ENCODE data around the gene FOXA1. TPM values are rescaled to one million over a fixed set of nuclear protein-coding genes. Genes with fewer than 3 reads are reported as not detected.
A peak's percentile ranks its signal among the peaks of the same experiment; 100 is the strongest.

Gene FOXA1
- polyA plus RNA-seq, 4 donors = 8.4 to 49.3 (median 11.4) TPM

DNA sequence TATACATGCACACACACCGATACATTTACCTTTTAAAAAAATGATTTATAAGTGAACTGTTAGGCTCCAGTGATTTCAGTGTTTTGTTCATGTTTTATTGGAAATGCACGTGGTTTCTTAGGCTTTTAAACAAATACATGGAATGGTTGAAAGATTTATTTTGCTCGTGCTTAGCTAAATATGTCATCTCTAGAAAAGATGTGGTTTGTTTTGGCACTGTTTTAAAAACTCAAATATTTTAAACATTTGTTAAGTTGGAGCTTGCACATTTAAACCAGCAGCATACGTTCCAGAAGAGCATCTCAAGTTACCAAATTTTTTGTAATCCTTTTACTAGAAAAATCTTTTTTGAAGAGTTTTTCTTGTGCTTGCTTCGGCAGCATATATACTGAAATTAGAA is 44.5 kb downstream of the FOXA1 start:
- Histone ChIP-seq H3K27ac (ENCODE audit: low read depth in 1 of 3, low read length in 2 of 3) (no peak overlapping the region), H3K36me3 (ENCODE audit: control insufficient read depth in 3 of 3, insufficient read depth in 2 of 3, low read depth in 1 of 3, low read length in 3 of 3) (no peaks in the 10 kb centered on the region), H3K4me3 (ENCODE audit: low read depth in 1 of 3, low read length in 3 of 3) (no peak overlapping the region), H3K27me3 (ENCODE audit: control insufficient read depth in 3 of 3, insufficient read depth in 3 of 3, low read length in 3 of 3) (no peaks in the 10 kb centered on the region), H3K9me3 (ENCODE audit: control insufficient read depth in 2 of 2, insufficient read depth in 1 of 2, low read depth in 1 of 2, low read length in 1 of 2) (peaks cover 0 to 4% of the 10 kb centered on the region in 2 donors), H3K4me1 (ENCODE audit: control insufficient read depth in 3 of 3, insufficient read depth in 2 of 3, low read depth in 1 of 3, low read length in 2 of 3) (no peaks in the 10 kb centered on the region)
- DNase-seq = no peak
- FAIRE-seq = no peak
- WGBS, 3 donors = 53 to 78% (median 68%) methylated on average over 5 of the region's 5 CpGs

- 44 to 54% (median 53%) methylated on average over 6 of the region's 6 CpGs for WGBS, 3 donors
- no peak overlapping the region for H3K4me3 ChIP-seq (ENCODE audit: low read depth in 1 of 3, low read length in 3 of 3)
- FAIRE-seq = no peak
- no peaks in the 10 kb centered on the region for H3K4me1 ChIP-seq (ENCODE audit: control insufficient read depth in 3 of 3, insufficient read depth in 2 of 3, low read depth in 1 of 3, low read length in 2 of 3)
- no peaks in the 10 kb centered on the region for H3K9me3 ChIP-seq (ENCODE audit: control insufficient read depth in 2 of 2, insufficient read depth in 1 of 2, low read depth in 1 of 2, low read length in 1 of 2)
- H3K36me3 ChIP-seq (ENCODE audit: control insufficient read depth in 3 of 3, insufficient read depth in 2 of 3, low read depth in 1 of 3, low read length in 3 of 3) = no peaks in the 10 kb centered on the region
- DNase-seq = peak in 1 of 2 donors; percentile 55
- H3K27ac ChIP-seq (ENCODE audit: low read depth in 1 of 3, low read length in 2 of 3) = peak overlapping the region in 1 of 3 donors; percentile 38
- H3K27me3 ChIP-seq (ENCODE audit: control insufficient read depth in 3 of 3, insufficient read depth in 3 of 3, low read length in 3 of 3) = no peaks in the 10 kb centered on the region
Measured at GRCh38 chr14:37546621-37547447, 48.2 kb downstream of the FOXA1 start.

GRCh38 chr14:37545174-37545573 is 49.9 kb downstream of the FOXA1 start:
- no peak overlapping the region for H3K27ac ChIP-seq (ENCODE audit: low read depth in 1 of 3, low read length in 2 of 3)
- H3K4me3 ChIP-seq (ENCODE audit: low read depth in 1 of 3, low read length in 3 of 3) = no peak overlapping the region
- no peaks in the 10 kb centered on the region for H3K4me1 ChIP-seq (ENCODE audit: control insufficient read depth in 3 of 3, insufficient read depth in 2 of 3, low read depth in 1 of 3, low read length in 2 of 3)
- no peaks in the 10 kb centered on the region for H3K27me3 ChIP-seq (ENCODE audit: control insufficient read depth in 3 of 3, insufficient read depth in 3 of 3, low read length in 3 of 3)
- FAIRE-seq = no peak
- no peak for DNase-seq
- H3K9me3 ChIP-seq (ENCODE audit: control insufficient read depth in 2 of 2, insufficient read depth in 1 of 2, low read depth in 1 of 2, low read length in 1 of 2) = no peaks in the 10 kb centered on the region
- no peaks in the 10 kb centered on the region for H3K36me3 ChIP-seq (ENCODE audit: control insufficient read depth in 3 of 3, insufficient read depth in 2 of 3, low read depth in 1 of 3, low read length in 3 of 3)

DNA sequence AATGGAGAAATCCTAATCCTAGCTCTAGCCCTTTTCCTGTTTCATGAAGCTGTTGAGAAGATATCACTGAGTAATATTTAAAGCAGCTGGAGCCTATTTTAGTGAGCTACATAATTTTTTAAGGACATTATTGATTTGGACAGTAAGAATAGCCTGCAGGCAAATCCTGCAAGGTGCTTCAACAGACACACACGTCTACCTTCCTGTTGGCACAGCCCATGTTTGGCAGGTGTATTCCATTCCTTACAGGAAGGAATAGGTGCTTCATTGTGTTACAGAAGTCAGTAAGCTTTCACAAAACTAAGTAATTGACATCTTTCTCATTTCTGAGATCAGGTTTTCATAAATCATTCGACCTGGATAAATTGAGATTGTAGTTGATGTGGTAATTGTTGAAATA is 50.6 kb downstream of the FOXA1 start:
- no peaks in the 10 kb centered on the region for H3K9me3 ChIP-seq (ENCODE audit: control insufficient read depth in 2 of 2, insufficient read depth in 1 of 2, low read depth in 1 of 2, low read length in 1 of 2)
- 27 to 51% (median 33%) methylated on average over 2 of the region's 2 CpGs for WGBS, 3 donors
- no peak for DNase-seq

DNA sequence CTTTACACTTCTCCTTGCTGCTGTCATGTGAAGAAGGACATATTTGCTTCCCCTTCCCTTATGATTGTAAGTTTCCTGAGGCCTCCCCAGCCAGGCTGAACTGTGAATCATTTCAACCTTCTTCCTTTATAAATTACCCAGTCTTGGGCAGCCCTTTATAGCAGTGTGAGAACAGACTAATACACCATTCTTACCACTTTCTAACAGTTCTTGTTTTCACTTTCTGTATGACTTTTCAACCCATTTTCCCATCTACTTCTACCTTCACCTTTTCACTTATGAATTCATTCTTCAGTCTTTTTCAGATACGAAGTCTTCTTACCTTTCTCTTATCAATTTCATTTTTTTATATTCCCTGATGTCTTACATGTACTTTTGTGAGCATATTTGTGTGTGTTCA is 55.1 kb downstream of the FOXA1 start:
- H3K27ac ChIP-seq (ENCODE audit: low read depth in 1 of 3, low read length in 2 of 3) = no peak overlapping the region
- FAIRE-seq (no peak), DNase-seq (no peak)
- no peaks in the 10 kb centered on the region for H3K27me3 ChIP-seq (ENCODE audit: control insufficient read depth in 3 of 3, insufficient read depth in 3 of 3, low read length in 3 of 3)
- no peak overlapping the region for H3K4me3 ChIP-seq (ENCODE audit: low read depth in 1 of 3, low read length in 3 of 3)
- H3K36me3 ChIP-seq (ENCODE audit: control insufficient read depth in 3 of 3, insufficient read depth in 2 of 3, low read depth in 1 of 3, low read length in 3 of 3) = no peaks in the 10 kb centered on the region
- no peaks in the 10 kb centered on the region for H3K4me1 ChIP-seq (ENCODE audit: control insufficient read depth in 3 of 3, insufficient read depth in 2 of 3, low read depth in 1 of 3, low read length in 2 of 3)
- 82 to 91% (median 90%) methylated on average over 1 of the region's 1 CpG for WGBS, 3 donors
- H3K9me3 ChIP-seq (ENCODE audit: control insufficient read depth in 2 of 2, insufficient read depth in 1 of 2, low read depth in 1 of 2, low read length in 1 of 2) = no peaks in the 10 kb centered on the region

More for the DNA sequence above, 50.6 kb downstream of the FOXA1 start:
- Histone ChIP-seq H3K27ac (ENCODE audit: low read depth in 1 of 3, low read length in 2 of 3) (no peak overlapping the region), H3K27me3 (ENCODE audit: control insufficient read depth in 3 of 3, insufficient read depth in 3 of 3, low read length in 3 of 3) (no peaks in the 10 kb centered on the region), H3K4me1 (ENCODE audit: control insufficient read depth in 3 of 3, insufficient read depth in 2 of 3, low read depth in 1 of 3, low read length in 2 of 3) (no peaks in the 10 kb centered on the region), H3K4me3 (ENCODE audit: low read depth in 1 of 3, low read length in 3 of 3) (no peak overlapping the region), H3K36me3 (ENCODE audit: control insufficient read depth in 3 of 3, insufficient read depth in 2 of 3, low read depth in 1 of 3, low read length in 3 of 3) (no peaks in the 10 kb centered on the region)
- FAIRE-seq = no peak

Other genes starting within 250 kb of the FOXA1 start
- gene TTC6, start 380 bp upstream of the FOXA1 start, polyA plus RNA-seq = 1 to 10 TPM in 1 of 4 donors, under 1 TPM in 3; 0.22 to 3.4 (median 0.54) TPM

Measured in small intestine (tissue), 7 donors.